ENCODE results near the gene NPAS3. TPM values are rescaled to one million over a fixed set of nuclear protein-coding genes. Genes with fewer than 3 reads are reported as not detected.

The NPAS3 gene
- total and polyA plus RNA-seq, 2 donors (not counting 3 experiments of a cell fraction or from before 2014, with no cell fraction given): 0.10 to 0.13 TPM

- CTCF ChIA-PET: interaction anchor here (0.6 kb wide), 1 partner anchor 10 kb away, joined by 3 read pairs; no protein-coding TSS in a partner anchor
- no TSS peak for BruUV-seq (replicated peaks)
- POLR2A ChIA-PET: interaction anchor here (0.7 kb wide), 1 partner anchor 166 kb away, joined by 7 read pairs; no protein-coding TSS in a partner anchor
Measured at GRCh38 chr14:33529787-33530757, 591.4 kb downstream of the NPAS3 start.

More at GRCh38 chr14:33529787-33530757, 591.4 kb downstream of the NPAS3 start:
- intact Hi-C loops (cut with micrococcal nuclease) (no loop called here), dilution Hi-C loops (cut with MboI; ENCODE audit: extremely low pct_ligation_motif_present, low sequenced_read_pairs) (no loop called here)
- Histone ChIP-seq H3K27me3 (ENCODE audit: control insufficient read depth in 2 of 2, insufficient read depth in 2 of 2, low read length in 2 of 2) (no peaks in the 10 kb centered on the region), H3K27ac (ENCODE audit: insufficient read depth, low read depth, low read length) (no peak overlapping the region), H4K20me1 (replicated peaks; ENCODE audit: control insufficient read depth, extremely low read depth, insufficient read depth, low read length) (no peaks in the 10 kb centered on the region), H2AFZ (ENCODE audit: low read depth, low read length) (no peak overlapping the region), H3K4me1 (ENCODE audit: control insufficient read depth, extremely low read depth, insufficient read depth, low read length) (peaks cover 32% of the 10 kb centered on the region), H3K79me2 (ENCODE audit: control insufficient read depth, insufficient read depth, low read length) (no peaks in the 10 kb centered on the region), H3K36me3 (ENCODE audit: control insufficient read depth in 2 of 2, extremely low read depth in 1 of 2, insufficient read depth in 2 of 2, low read length in 2 of 2) (no peaks in the 10 kb centered on the region), H3K9me1 (replicated peaks; ENCODE audit: control insufficient read depth, extremely low read depth, insufficient read depth, low read length) (no peaks in the 10 kb centered on the region), H3K9ac (replicated peaks; ENCODE audit: extremely low read depth, insufficient read depth, low read length) (no peak overlapping the region), H3K9me3 (replicated peaks; ENCODE audit: control insufficient read depth, insufficient read depth, low read length) (no peaks in the 10 kb centered on the region), H3K4me2 (ENCODE audit: insufficient read depth, low read length) (no peak overlapping the region), H3K4me3 (replicated peaks in 1 of 3; ENCODE audit: insufficient read depth in 1 of 3, low read depth in 1 of 3, low read length in 3 of 3) (no peak overlapping the region)
- TF ChIP-seq, protein P1, sequence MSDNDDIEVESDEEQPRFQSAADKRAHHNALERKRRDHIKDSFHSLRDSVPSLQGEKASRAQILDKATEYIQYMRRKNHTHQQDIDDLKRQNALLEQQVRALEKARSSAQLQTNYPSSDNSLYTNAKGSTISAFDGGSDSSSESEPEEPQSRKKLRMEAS (IDR thresholded peaks at IDR 0.05; ENCODE audit: insufficient read depth, insufficient read length): no peak
- no peak for TF ChIP-seq GATA2 (IDR thresholded peaks at IDR 0.05; ENCODE audit: insufficient read depth, insufficient read length, low read depth, low read length)
- TF ChIP-seq POLR2AphosphoS5 (IDR thresholded peaks at IDR 0.05; ENCODE audit: insufficient read depth, low read depth, low read length): no peak
- no peak for TF ChIP-seq MYC (IDR thresholded peaks at IDR 0.05; ENCODE audit: low read depth, low read length)
- TF ChIP-seq CTCF (IDR thresholded peaks at IDR 0.05; ENCODE audit: extremely low read depth in 1 of 2, insufficient read depth in 1 of 2, low read depth in 1 of 2, low read length in 2 of 2): no peak
- DNase-seq (ENCODE audit: low read depth, low spot score) (no peak), FAIRE-seq (no peak)

Measured in endothelial cell of umbilical vein (primary cell).